K562 (cell line): ENCODE results near the gene HCFC1R1. TPM values are rescaled to one million over a fixed set of nuclear protein-coding genes. Genes with fewer than 3 reads are reported as not detected.
A peak's percentile ranks its signal among the peaks of the same experiment; 100 is the strongest.

Experiments
- ATAC-seq: fragments of 200-7000 bp; cut with Tn5 transposase; 3 replicates; pipeline ENCODE4 v1.9.1; 2020; ENCODE audit warnings: moderate library complexity
- BruUV-seq: library from RNA; stranded (reverse); fragments of 400-500 nt; replicated peaks from 2 replicates; lab custom pipeline; 2021; lab: Mats Ljungman, UMichigan
- CTCF ChIA-PET: fragments of 300-600 bp; formaldehyde crosslinking; extraction: SDS; loops from one replicate; lab custom pipeline; 2021; ENCODE audit warnings: low intra/inter-chr PET ratio; lab: Yijun Ruan, JAX
- POLR2A ChIA-PET: fragments of 300-600, 350-650 bp; sonication (Branson Sonifier 250); formaldehyde crosslinking; extraction: SDS; loops from one replicate; lab custom pipeline; 2021; ENCODE audit warnings: antibody characterized with exemption, inconsistent platforms; lab: Yijun Ruan, JAX
- DNase-seq, 4 experiments: peaks; one replicate each; pipeline versions ENCODE4 v3.0.0 to v3.0.0-alpha.2; 2011 to 2018; ENCODE audit warnings: low spot score in 3 of 4, mixed read lengths in 3 of 4; ENCODE audit errors: extremely low read depth in 1 of 4
- FAIRE-seq: peaks from 2 replicates; lab custom pipeline; 2011; peaks lifted over from hg19 to GRCh38; lab: Jason Lieb, UNC
- H2AFZ ChIP-seq: 2 replicates; pipeline ENCODE4 v1.6.0; 2011; ENCODE audit warnings: low read depth, low read length, control low read depth, inconsistent platforms
- H3K27ac ChIP-seq: fragments of 200-600 bp; 3 replicates; pipeline ENCODE4 v1.8.0; 2011; ENCODE audit warnings: low read depth, mild to moderate bottlenecking, control low read depth, inconsistent platforms, low read length, moderate library complexity, mixed read lengths; ENCODE audit errors: extremely low read depth
- H3K27me3 ChIP-seq, 2 experiments: fragments of 300-600 bp in 1 of 2; 2 replicates in 1 of 2; 3 replicates in 1 of 2; pipeline versions ENCODE4 v1.6.0 to v1.8.0; 2011; ENCODE audit warnings: inconsistent platforms in 2 of 2, low read length in 2 of 2, mild to moderate bottlenecking in 1 of 2, mixed read lengths in 1 of 2, moderate library complexity in 1 of 2; ENCODE audit not compliant: control insufficient read depth in 2 of 2, insufficient read depth in 2 of 2
- H3K36me3 ChIP-seq: fragments of 300-600 bp; 3 replicates; pipeline ENCODE4 v1.8.0; 2011; ENCODE audit warnings: mild to moderate bottlenecking, low read length, inconsistent platforms; ENCODE audit not compliant: control insufficient read depth, insufficient read depth
- H3K4me1 ChIP-seq, 2 experiments: fragments of 200-600 bp in 1 of 2; replicated peaks in 1 of 2; 2 replicates in 1 of 2; 3 replicates in 1 of 2; pipeline versions ENCODE4 v1.5.1 to v1.8.0; 2011; ENCODE audit warnings: inconsistent platforms in 2 of 2, low read length in 2 of 2, mild to moderate bottlenecking in 1 of 2, mixed read lengths in 1 of 2, moderate library complexity in 1 of 2; ENCODE audit not compliant: control insufficient read depth in 2 of 2, insufficient read depth in 2 of 2
- H3K4me2 ChIP-seq: 2 replicates; pipeline ENCODE4 v1.6.1; 2011; ENCODE audit warnings: low read length, control low read depth, inconsistent platforms, mixed read lengths; ENCODE audit not compliant: insufficient read depth
- H3K4me3 ChIP-seq: fragments of 200-600 bp; sonication (generic), shearing (Covaris generic); 2 replicates; pipeline ENCODE4 v1.5.1; 2016; ENCODE audit warnings: control low read depth, inconsistent platforms
- H3K79me2 ChIP-seq: fragments of 200-600 bp; 3 replicates; pipeline ENCODE4 v1.8.0; 2011; ENCODE audit warnings: low read length, inconsistent platforms; ENCODE audit not compliant: control insufficient read depth, insufficient read depth
- H3K9ac ChIP-seq, 2 experiments: 2 replicates each; pipeline versions ENCODE4 v1.6.0 to v1.6.1; 2011; ENCODE audit warnings: low read depth in 2 of 2, low read length in 2 of 2, control low read depth in 1 of 2, inconsistent platforms in 1 of 2, mild to moderate bottlenecking in 1 of 2, mixed read lengths in 1 of 2; ENCODE audit not compliant: insufficient read depth in 1 of 2
- H3K9me1 ChIP-seq: one replicate; pipeline ENCODE4 v1.6.0; 2011; ENCODE audit warnings: inconsistent platforms, mild to moderate bottlenecking, low read length, moderate library complexity; ENCODE audit not compliant: control insufficient read depth, insufficient read depth
- H3K9me3 ChIP-seq: replicated peaks from 2 replicates; pipeline ENCODE4 v1.5.1; 2011; ENCODE audit warnings: low read depth, low read length, inconsistent platforms; ENCODE audit not compliant: control insufficient read depth, insufficient read depth
- H4K20me1 ChIP-seq: replicated peaks from 2 replicates; pipeline ENCODE4 v1.6.1; 2011; ENCODE audit warnings: low read length, inconsistent platforms, mixed read lengths; ENCODE audit not compliant: control insufficient read depth, insufficient read depth
- CXXC5 ChIP-seq: fragments of 250-450 bp; sonication (Bioruptor Pico); IDR thresholded peaks from 2 replicates; pipeline ENCODE4 v1.8.0; 2022; ENCODE audit warnings: inconsistent platforms, mild to moderate bottlenecking, moderate library complexity
- DMBX1 ChIP-seq: fragments of 250-450 bp; sonication (Bioruptor Pico); IDR thresholded peaks from 2 replicates; pipeline ENCODE4 v1.8.0; 2022; ENCODE audit warnings: inconsistent platforms, mild to moderate bottlenecking, moderate library complexity, borderline replicate concordance
- ELF1 ChIP-seq: fragments of 200-800 bp; sonication (Bioruptor generic); IDR thresholded peaks from 2 replicates; pipeline ENCODE4 v1.6.1; 2016; ENCODE audit warnings: missing genetic modification characterization, missing compliant biosample characterization
- ETV1 ChIP-seq: fragments of 450-650 bp; conservative IDR thresholded peaks from 2 replicates; pipeline ENCODE4 v1.6.1; 2016; ENCODE audit warnings: missing genetic modification characterization, control low read depth, low read depth, missing compliant biosample characterization
- GABPA ChIP-seq: fragments of 200-800 bp; sonication (Bioruptor generic); conservative IDR thresholded peaks from 2 replicates; pipeline ENCODE4 v1.6.1; 2016; ENCODE audit warnings: low read depth, missing genetic modification characterization, missing compliant biosample characterization
- ZBTB7A ChIP-seq: IDR thresholded peaks from 2 replicates; pipeline ENCODE4 v1.6.1; 2011; ENCODE audit warnings: low read depth, mild to moderate bottlenecking, low read length, moderate library complexity, borderline replicate concordance; ENCODE audit not compliant: control insufficient read depth
- WGBS: fragments of 100-300 bp; shearing (Covaris generic); methylation state at CpG from one replicate; pipeline ENCODE4 v1.1.6; 2016; ENCODE audit warnings: low coverage, mixed read lengths; ENCODE audit not compliant: insufficient coverage; ENCODE audit errors: missing lambda C conversion rate; 5-methylcytosine and 5-hydroxymethylcytosine counted together
- in situ Hi-C: fragments of 300-500 bp; cut with MboI; formaldehyde crosslinking; loops from 4 replicates; pipeline ENCODE4 v1.15.0; 2018; ENCODE audit warnings: inconsistent platforms, mixed read lengths
- intact Hi-C: fragments of 100-400 bp; cut with micrococcal nuclease; formaldehyde crosslinking; loops from 2 replicates; pipeline ENCODE4 v1.14.2; 2022
- polyA plus RNA-seq, 8 experiments: library from polyadenylated mRNA; depleted of rRNA in 4 of 8; stranded (reverse) in 5 of 8; unstranded in 3 of 8; fragments of >200 nt; fragmentation: Nextera tagmentation in 2 of 8; fragmentation: Illumina TruSeq in 1 of 8; extraction: Ambion mirVana in 2 of 8; extraction: Trizol in 1 of 8; gene quantifications; 2 replicates each; pipeline versions ENCODE4 v1.2.1 to v1.2.3, GENCODE V29; 2011 to 2014; ENCODE audit warnings: inconsistent platforms in 1 of 8, missing spikeins in 1 of 8
- total RNA-seq, 7 experiments: library from RNA; depleted of rRNA in 6 of 7; stranded (reverse); fragments of >200 nt in 6 of 7; fragmentation: Illumina TruSeq in 2 of 7; extraction: Trizol in 2 of 7; gene quantifications; 2 replicates each; pipeline versions ENCODE4 v1.2.1 to v1.2.3, GENCODE V29; 2011 to 2021; ENCODE audit warnings: low replicate concordance in 1 of 7
- TF ChIP-seq, protein P1 (sequence below): sonication (generic); IDR thresholded peaks from 2 replicates; pipeline ENCODE4 v1.6.1; 2016
- TF ChIP-seq, protein P2 (sequence below), 2 experiments: IDR thresholded peaks; 2 replicates each; pipeline ENCODE4 v1.6.1; 2011; ENCODE audit warnings: borderline replicate concordance in 1 of 2, control low read depth in 1 of 2, low read depth in 1 of 2, low read length in 1 of 2, mild to moderate bottlenecking in 1 of 2, mixed read lengths in 1 of 2, moderate library complexity in 1 of 2; ENCODE audit not compliant: insufficient read depth in 1 of 2, insufficient read length in 1 of 2, poor library complexity in 1 of 2, severe bottlenecking in 1 of 2; ENCODE audit errors: extremely low read depth in 1 of 2
- TF ChIP-seq, protein P3 (sequence below), 2 experiments: IDR thresholded peaks; 2 replicates each; pipeline ENCODE4 v1.6.1; 2012; ENCODE audit warnings: improper control_type of control experiment in 2 of 2, low read depth in 2 of 2, low read length in 2 of 2, borderline replicate concordance in 1 of 2
- TF ChIP-seq, protein P4 (sequence below): fragments of 250-450 bp; sonication (Bioruptor Pico); IDR thresholded peaks from 2 replicates; pipeline ENCODE4 v1.5.0; 2020; ENCODE audit warnings: mild to moderate bottlenecking, borderline replicate concordance

The HCFC1R1 gene
- total and polyA plus RNA-seq, 9 of the 15 experiments (the other 6 are each of a cell fraction or from before 2014, with no cell fraction given): 2.2 to 29.0 (median 11.2) TPM

- peak in 2 of 4 experiments; percentile 69 to 86 for DNase-seq
- no peaks in the 10 kb centered on the region for H3K9me3 ChIP-seq
- H2AFZ ChIP-seq: peak overlapping the region; percentile 73
- peaks cover 33 to 67% of the 10 kb centered on the region in 2 experiments for H3K4me1 ChIP-seq
- CTCF ChIA-PET: no interaction called here
- peak overlapping the region; percentile 19 for H3K4me3 ChIP-seq
- POLR2A ChIA-PET: interaction anchor here (0.6 to 3.2 kb wide), 13 partner anchors 9 to 852 kb away, joined by 3 to 29 read pairs (median 3); partner anchors contain the start of genes HCFC1R1, THOC6 and TNFRSF12A
- in situ Hi-C loops: no loop called here
- H3K9ac ChIP-seq: peak overlapping the region; percentile 78 to 90
- 19% methylated on average over 12 of the region's 13 CpGs for WGBS
- FAIRE-seq: peak; percentile 77
- H3K79me2 ChIP-seq: peaks cover 22% of the 10 kb centered on the region
- H3K4me2 ChIP-seq: peak overlapping the region; percentile 90
- H3K9me1 ChIP-seq: no peaks in the 10 kb centered on the region
- H3K27ac ChIP-seq: peak overlapping the region; percentile 90
- ATAC-seq: peak; percentile 36
- H3K36me3 ChIP-seq: peaks cover 3% of the 10 kb centered on the region; the same call in 2 of the 3 replicates
- H4K20me1 ChIP-seq: no peaks in the 10 kb centered on the region
- H3K27me3 ChIP-seq: no peaks in the 10 kb centered on the region
- intact Hi-C loops: no loop called here
- BruUV-seq: no TSS peak
- peak; percentile 63; the same call in 1 of the 2 replicates for TF ChIP-seq ZBTB7A
- TF ChIP-seq GABPA (tag): 0 out of 2 replicates have a peak, but pooled peaks have one; percentile 28
- TF ChIP-seq, protein P1, sequence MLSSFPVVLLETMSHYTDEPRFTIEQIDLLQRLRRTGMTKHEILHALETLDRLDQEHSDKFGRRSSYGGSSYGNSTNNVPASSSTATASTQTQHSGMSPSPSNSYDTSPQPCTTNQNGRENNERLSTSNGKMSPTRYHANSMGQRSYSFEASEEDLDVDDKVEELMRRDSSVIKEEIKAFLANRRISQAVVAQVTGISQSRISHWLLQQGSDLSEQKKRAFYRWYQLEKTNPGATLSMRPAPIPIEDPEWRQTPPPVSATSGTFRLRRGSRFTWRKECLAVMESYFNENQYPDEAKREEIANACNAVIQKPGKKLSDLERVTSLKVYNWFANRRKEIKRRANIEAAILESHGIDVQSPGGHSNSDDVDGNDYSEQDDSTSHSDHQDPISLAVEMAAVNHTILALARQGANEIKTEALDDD: peak; percentile 94
- TF ChIP-seq CXXC5 (CRISPR knock-in tag): peak; percentile 38
- TF ChIP-seq, protein P2, sequence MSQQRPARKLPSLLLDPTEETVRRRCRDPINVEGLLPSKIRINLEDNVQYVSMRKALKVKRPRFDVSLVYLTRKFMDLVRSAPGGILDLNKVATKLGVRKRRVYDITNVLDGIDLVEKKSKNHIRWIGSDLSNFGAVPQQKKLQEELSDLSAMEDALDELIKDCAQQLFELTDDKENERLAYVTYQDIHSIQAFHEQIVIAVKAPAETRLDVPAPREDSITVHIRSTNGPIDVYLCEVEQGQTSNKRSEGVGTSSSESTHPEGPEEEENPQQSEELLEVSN (IDR thresholded peaks at IDR 0.05; ENCODE audit: borderline replicate concordance in 1 of 2, extremely low read depth in 1 of 2, insufficient read depth in 1 of 2, insufficient read length in 1 of 2, low read depth in 1 of 2, low read length in 1 of 2, poor library complexity in 1 of 2, severe bottlenecking in 1 of 2): peak in 1 of 2 experiments; percentile 39
- TF ChIP-seq, protein P3, sequence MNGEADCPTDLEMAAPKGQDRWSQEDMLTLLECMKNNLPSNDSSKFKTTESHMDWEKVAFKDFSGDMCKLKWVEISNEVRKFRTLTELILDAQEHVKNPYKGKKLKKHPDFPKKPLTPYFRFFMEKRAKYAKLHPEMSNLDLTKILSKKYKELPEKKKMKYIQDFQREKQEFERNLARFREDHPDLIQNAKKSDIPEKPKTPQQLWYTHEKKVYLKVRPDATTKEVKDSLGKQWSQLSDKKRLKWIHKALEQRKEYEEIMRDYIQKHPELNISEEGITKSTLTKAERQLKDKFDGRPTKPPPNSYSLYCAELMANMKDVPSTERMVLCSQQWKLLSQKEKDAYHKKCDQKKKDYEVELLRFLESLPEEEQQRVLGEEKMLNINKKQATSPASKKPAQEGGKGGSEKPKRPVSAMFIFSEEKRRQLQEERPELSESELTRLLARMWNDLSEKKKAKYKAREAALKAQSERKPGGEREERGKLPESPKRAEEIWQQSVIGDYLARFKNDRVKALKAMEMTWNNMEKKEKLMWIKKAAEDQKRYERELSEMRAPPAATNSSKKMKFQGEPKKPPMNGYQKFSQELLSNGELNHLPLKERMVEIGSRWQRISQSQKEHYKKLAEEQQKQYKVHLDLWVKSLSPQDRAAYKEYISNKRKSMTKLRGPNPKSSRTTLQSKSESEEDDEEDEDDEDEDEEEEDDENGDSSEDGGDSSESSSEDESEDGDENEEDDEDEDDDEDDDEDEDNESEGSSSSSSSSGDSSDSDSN (IDR thresholded peaks at IDR 0.05; ENCODE audit: borderline replicate concordance in 1 of 2, low read depth in 2 of 2, low read length in 2 of 2): peak in 1 of 2 experiments; percentile 51; a peak in 1 of 4 replicates
- peak; percentile 41; the same call in 1 of the 2 replicates for TF ChIP-seq DMBX1 (CRISPR knock-in tag)
- TF ChIP-seq, protein P4, sequence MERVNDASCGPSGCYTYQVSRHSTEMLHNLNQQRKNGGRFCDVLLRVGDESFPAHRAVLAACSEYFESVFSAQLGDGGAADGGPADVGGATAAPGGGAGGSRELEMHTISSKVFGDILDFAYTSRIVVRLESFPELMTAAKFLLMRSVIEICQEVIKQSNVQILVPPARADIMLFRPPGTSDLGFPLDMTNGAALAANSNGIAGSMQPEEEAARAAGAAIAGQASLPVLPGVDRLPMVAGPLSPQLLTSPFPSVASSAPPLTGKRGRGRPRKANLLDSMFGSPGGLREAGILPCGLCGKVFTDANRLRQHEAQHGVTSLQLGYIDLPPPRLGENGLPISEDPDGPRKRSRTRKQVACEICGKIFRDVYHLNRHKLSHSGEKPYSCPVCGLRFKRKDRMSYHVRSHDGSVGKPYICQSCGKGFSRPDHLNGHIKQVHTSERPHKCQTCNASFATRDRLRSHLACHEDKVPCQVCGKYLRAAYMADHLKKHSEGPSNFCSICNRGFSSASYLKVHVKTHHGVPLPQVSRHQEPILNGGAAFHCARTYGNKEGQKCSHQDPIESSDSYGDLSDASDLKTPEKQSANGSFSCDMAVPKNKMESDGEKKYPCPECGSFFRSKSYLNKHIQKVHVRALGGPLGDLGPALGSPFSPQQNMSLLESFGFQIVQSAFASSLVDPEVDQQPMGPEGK: peak; percentile 75; the same call in 1 of the 2 replicates
- 0 out of 2 replicates have a peak, but pooled peaks have one; percentile 35 for TF ChIP-seq ETV1 (tag)
- TF ChIP-seq ELF1 (tag): peak; percentile 72
Measured at GRCh38 chr16:3007059-3007956, 16.4 kb downstream of the HCFC1R1 start.
